ENCODE results near the gene RPAP3.

The RPAP3 gene

GRCh38 chr12:47621960-47622359 lies 83.9 kb downstream of the RPAP3 start:
- H3K79me2 ChIP-seq (ENCODE audit: insufficient read depth, low read length): no peaks in the 10 kb centered on the region
- H3K9me2 ChIP-seq (replicated peaks; ENCODE audit: low read depth, low read length): peaks cover 3% of the 10 kb centered on the region; the same call in 1 of the 2 replicates
- no peaks in the 10 kb centered on the region for H3K4me1 ChIP-seq (ENCODE audit: insufficient read depth, low read length, poor library complexity, severe bottlenecking)
- no peaks in the 10 kb centered on the region for H3K36me3 ChIP-seq (ENCODE audit: insufficient read depth, low read length)
- no peak overlapping the region for H3K9ac ChIP-seq (ENCODE audit: low read depth, low read length, poor library complexity, severe bottlenecking)
- H3K4me3 ChIP-seq (ENCODE audit: low read length, poor library complexity, severe bottlenecking): no peak overlapping the region
- H3K27me3 ChIP-seq (ENCODE audit: insufficient read depth, low read length, poor library complexity, severe bottlenecking): no peaks in the 10 kb centered on the region
- H4K20me1 ChIP-seq (ENCODE audit: insufficient read depth, low read length, poor library complexity, severe bottlenecking): no peaks in the 10 kb centered on the region
- H3K9me3 ChIP-seq (ENCODE audit: insufficient read depth, low read depth, low read length): no peaks in the 10 kb centered on the region
- TF ChIP-seq, protein P1, sequence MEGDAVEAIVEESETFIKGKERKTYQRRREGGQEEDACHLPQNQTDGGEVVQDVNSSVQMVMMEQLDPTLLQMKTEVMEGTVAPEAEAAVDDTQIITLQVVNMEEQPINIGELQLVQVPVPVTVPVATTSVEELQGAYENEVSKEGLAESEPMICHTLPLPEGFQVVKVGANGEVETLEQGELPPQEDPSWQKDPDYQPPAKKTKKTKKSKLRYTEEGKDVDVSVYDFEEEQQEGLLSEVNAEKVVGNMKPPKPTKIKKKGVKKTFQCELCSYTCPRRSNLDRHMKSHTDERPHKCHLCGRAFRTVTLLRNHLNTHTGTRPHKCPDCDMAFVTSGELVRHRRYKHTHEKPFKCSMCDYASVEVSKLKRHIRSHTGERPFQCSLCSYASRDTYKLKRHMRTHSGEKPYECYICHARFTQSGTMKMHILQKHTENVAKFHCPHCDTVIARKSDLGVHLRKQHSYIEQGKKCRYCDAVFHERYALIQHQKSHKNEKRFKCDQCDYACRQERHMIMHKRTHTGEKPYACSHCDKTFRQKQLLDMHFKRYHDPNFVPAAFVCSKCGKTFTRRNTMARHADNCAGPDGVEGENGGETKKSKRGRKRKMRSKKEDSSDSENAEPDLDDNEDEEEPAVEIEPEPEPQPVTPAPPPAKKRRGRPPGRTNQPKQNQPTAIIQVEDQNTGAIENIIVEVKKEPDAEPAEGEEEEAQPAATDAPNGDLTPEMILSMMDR (conservative IDR thresholded peaks at IDR 0.05; ENCODE audit: low read length): no peak
- TF ChIP-seq EZH2phosphoT487 (IDR thresholded peaks at IDR 0.05; ENCODE audit: borderline replicate concordance): no peak
- no peak overlapping the region for H3K4me2 ChIP-seq (ENCODE audit: low read depth, low read length, poor library complexity, severe bottlenecking)
- H3F3A ChIP-seq (ENCODE audit: low read depth): no peaks in the 10 kb centered on the region
- no peak overlapping the region for H2AFZ ChIP-seq (ENCODE audit: low read length)

DNA sequence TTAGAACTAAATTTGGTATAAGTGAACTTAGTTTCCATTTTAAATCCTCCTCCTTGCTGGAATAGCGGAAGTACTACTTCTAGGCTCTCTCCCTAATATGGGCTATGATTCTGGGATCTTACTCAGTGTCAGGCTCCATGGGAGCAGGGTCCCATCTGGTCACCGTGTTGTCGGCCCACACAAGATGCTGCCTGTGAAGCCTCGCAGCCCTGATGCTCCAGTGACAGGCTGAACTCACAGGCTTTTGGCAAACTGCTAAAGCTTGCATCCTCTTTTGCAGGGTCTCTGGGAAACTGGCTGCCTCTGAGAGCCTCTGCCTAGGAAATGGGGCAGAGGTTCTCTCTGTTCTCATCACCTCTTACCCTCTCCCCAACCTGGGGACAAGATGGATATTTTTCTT lies 88.4 kb downstream of the RPAP3 start:
- Histone ChIP-seq H3K9ac (ENCODE audit: low read depth, low read length, poor library complexity, severe bottlenecking) (no peak overlapping the region), H3K9me2 (replicated peaks; ENCODE audit: low read depth, low read length) (peaks cover 3% of the 10 kb centered on the region; the same call in 1 of the 2 replicates), H3K4me1 (ENCODE audit: insufficient read depth, low read length, poor library complexity, severe bottlenecking) (no peaks in the 10 kb centered on the region), H3K9me3 (ENCODE audit: insufficient read depth, low read depth, low read length) (peaks cover 15% of the 10 kb centered on the region; the same call in 1 of the 2 replicates), H3K36me3 (ENCODE audit: insufficient read depth, low read length) (no peaks in the 10 kb centered on the region), H4K20me1 (ENCODE audit: insufficient read depth, low read length, poor library complexity, severe bottlenecking) (no peaks in the 10 kb centered on the region), H3K4me3 (ENCODE audit: low read length, poor library complexity, severe bottlenecking) (no peak overlapping the region), H3F3A (ENCODE audit: low read depth) (no peaks in the 10 kb centered on the region), H2AFZ (ENCODE audit: low read length) (no peak overlapping the region), H3K27me3 (ENCODE audit: insufficient read depth, low read length, poor library complexity, severe bottlenecking) (no peaks in the 10 kb centered on the region), H3K4me2 (ENCODE audit: low read depth, low read length, poor library complexity, severe bottlenecking) (no peak overlapping the region), H3K79me2 (ENCODE audit: insufficient read depth, low read length) (no peaks in the 10 kb centered on the region)
- no peak for TF ChIP-seq EZH2phosphoT487 (IDR thresholded peaks at IDR 0.05; ENCODE audit: borderline replicate concordance)
- TF ChIP-seq, protein P1 (conservative IDR thresholded peaks at IDR 0.05; ENCODE audit: low read length): no peak

DNA sequence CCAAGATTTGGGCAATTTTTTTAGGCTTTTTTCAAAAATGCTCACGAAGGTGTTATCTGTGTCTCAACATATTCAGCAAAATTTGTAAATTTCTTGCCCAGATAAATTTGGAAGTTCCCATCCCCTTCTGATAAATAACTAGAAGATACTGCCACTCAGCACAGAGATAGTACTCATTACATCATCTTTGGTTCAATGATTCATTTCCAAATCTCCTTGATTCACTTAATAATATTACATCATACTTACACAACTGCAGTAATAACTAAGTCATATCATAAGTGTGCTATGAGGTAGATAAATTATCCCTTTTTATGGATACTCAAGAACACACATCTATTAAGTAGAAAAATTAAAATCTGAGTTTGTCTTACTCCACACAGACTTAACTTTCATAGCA lies 89.4 kb downstream of the RPAP3 start:
- Histone ChIP-seq H3K4me1 (ENCODE audit: insufficient read depth, low read length, poor library complexity, severe bottlenecking) (no peaks in the 10 kb centered on the region), H3K79me2 (ENCODE audit: insufficient read depth, low read length) (no peaks in the 10 kb centered on the region), H3K4me2 (ENCODE audit: low read depth, low read length, poor library complexity, severe bottlenecking) (no peak overlapping the region), H3K4me3 (ENCODE audit: low read length, poor library complexity, severe bottlenecking) (no peak overlapping the region), H4K20me1 (ENCODE audit: insufficient read depth, low read length, poor library complexity, severe bottlenecking) (no peaks in the 10 kb centered on the region), H2AFZ (ENCODE audit: low read length) (no peak overlapping the region), H3K9me2 (replicated peaks; ENCODE audit: low read depth, low read length) (peaks cover 3% of the 10 kb centered on the region; the same call in 1 of the 2 replicates), H3K9ac (ENCODE audit: low read depth, low read length, poor library complexity, severe bottlenecking) (no peak overlapping the region), H3F3A (ENCODE audit: low read depth) (no peaks in the 10 kb centered on the region), H3K9me3 (ENCODE audit: insufficient read depth, low read depth, low read length) (peaks cover 15% of the 10 kb centered on the region; the same call in 1 of the 2 replicates), H3K36me3 (ENCODE audit: insufficient read depth, low read length) (no peaks in the 10 kb centered on the region), H3K27me3 (ENCODE audit: insufficient read depth, low read length, poor library complexity, severe bottlenecking) (no peaks in the 10 kb centered on the region)
- no peak for TF ChIP-seq EZH2phosphoT487 (IDR thresholded peaks at IDR 0.05; ENCODE audit: borderline replicate concordance)
- TF ChIP-seq, protein P1 (conservative IDR thresholded peaks at IDR 0.05; ENCODE audit: low read length): no peak
